Transverse colon (tissue), 4 donors: ENCODE data around the gene FRZB.

Experiments used
- CTCF ChIP-seq, 5 experiments: fragments of 200-600 bp in 3 of 5; fragments of 450-650 bp in 2 of 5; sonication (generic) in 3 of 5; IDR thresholded peaks; 1 replicate in 2 of 5; 2 replicates in 3 of 5; pipeline ENCODE4 v1.5.1; 2016 to 2017; ENCODE audit warnings: antibody characterized with exemption in 5 of 5, inconsistent platforms in 3 of 5, mild to moderate bottlenecking in 2 of 5, moderate library complexity in 1 of 5
- POLR2A ChIP-seq: fragments of 450-650 bp; IDR thresholded peaks from one replicate; pipeline ENCODE4 v1.6.1; 2016; ENCODE audit warnings: antibody characterized with exemption, mild to moderate bottlenecking, moderate library complexity
- POLR2AphosphoS5 ChIP-seq, 3 donors: sonication (generic); formaldehyde crosslinking; IDR thresholded peaks; one replicate each; pipeline ENCODE4 v1.6.1; 2016; ENCODE audit warnings: antibody characterized with exemption in 3 of 3

DNA sequence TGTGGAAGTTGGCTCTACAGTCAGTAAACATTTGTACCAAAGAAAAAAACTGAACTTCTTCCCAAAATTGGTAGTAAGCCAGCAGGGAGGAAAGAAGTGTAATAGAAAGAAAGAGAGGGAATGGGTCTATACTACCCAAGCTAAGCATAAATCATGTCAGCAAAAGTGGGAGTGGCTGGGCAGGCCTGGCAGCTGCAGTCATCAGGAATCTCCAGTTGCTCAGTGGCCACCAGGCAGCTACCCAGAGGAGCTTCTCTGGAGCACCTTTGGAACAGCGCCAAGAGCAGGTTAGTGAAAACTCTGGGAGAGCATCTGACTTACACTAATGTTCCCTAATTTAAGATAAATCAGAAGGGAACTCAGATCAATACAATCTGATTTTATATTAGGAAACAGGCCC lies 14.3 kb downstream of the FRZB start:
- TF ChIP-seq POLR2AphosphoS5 (IDR thresholded peaks at IDR 0.05) (no peak), CTCF (IDR thresholded peaks at IDR 0.05) (no peak), POLR2A (no peak)
